Renal pelvis (tissue), 3 donors: ENCODE measurements around the gene KLHDC7A. TPM values are rescaled to one million over a fixed set of nuclear protein-coding genes. Genes with fewer than 3 reads are reported as not detected.

Experiments used
- polyA plus RNA-seq, 3 donors: library from polyadenylated mRNA; unstranded; fragments of 120-200 nt; gene quantifications; one replicate each; pipeline ENCODE4 v1.2.1, GENCODE V29; 2013; ENCODE audit not compliant: insufficient read length in 3 of 3

Gene KLHDC7A
- polyA plus RNA-seq, 3 donors, result 12.5 to 14.3 (median 13.5) TPM

Other genes starting within 250 kb of the KLHDC7A start
- gene PAX7, start 149.9 kb downstream of the KLHDC7A start, polyA plus RNA-seq, result under 1 TPM in 1 of 3 donors, not detected in 2; 0.04 TPM